ENCODE results near the gene E2F8.

Gene E2F8

DNA sequence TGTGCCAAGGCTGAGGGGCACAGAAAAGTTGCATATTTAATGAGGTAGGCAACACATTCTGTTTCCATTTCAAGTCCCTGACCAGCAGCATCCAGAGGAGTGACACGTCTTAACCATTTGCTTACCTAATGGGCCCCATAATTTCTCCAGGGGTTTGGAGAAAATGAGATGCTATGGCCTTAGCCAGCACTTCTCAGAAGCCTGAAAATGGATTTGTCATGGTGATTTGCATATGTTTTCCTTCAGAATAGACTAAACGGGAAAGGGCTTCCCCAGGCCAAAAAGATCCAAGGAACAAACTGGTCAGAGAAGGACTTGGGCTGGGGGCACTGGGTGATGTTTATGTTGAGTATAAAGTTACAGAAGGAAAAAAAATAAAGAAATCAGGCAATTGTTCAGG is 55.7 kb downstream of the E2F8 start:
- no peak for DNase-seq

DNA sequence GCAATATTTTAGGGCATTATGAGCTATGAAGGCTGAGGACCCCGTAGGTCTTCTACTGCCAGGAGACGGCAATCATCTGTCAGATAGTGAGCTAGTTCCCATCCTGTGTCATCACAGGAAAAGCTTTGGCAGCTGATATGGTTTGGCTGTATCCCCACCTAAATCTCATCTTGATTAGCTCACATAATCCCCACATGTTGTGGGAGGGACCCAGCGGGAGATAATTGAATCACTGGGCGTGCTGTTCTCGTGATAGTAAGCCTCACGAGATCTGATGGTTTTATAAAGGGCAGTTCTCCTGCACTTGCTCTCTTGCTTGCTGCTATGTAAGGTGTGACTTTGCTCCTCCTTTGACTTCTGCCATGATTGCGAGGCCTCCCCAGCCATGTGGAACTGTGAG is 57.1 kb downstream of the E2F8 start:
- no peak for DNase-seq

DNA sequence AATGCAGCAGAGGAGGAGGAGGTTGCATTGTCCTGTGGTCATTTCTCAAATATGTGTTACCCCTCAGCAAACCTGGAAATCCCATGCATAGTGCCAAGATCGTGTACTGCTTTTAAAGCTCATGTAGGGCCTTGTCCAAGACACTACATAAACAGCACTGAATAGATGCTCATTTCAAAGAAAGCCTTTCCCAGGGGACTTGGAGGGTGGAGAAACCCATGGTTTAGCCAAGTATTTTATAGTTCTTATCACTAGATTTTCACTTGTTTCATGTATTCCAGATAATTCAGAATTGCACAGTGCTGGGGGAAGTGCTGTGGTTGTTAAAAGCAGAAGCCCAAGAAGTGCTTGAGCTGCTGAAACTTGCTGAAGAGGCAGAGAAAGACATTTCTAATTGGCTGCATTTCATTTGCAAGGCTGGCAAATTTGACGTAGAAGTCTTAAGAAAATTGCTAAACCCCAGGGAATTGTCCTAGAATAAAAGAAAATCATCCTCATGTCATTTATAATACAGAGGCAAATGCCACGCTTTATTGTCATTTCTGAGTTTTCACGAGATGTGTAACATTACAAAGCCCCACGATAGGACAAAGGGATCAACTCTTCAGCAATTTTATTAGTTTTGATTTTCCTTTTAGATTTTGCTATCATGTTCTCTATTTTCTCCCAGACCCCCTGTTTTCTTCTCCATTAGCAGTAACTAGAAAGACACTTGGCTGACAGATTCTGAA is 59.0 kb downstream of the E2F8 start:
- no peak for DNase-seq

DNA sequence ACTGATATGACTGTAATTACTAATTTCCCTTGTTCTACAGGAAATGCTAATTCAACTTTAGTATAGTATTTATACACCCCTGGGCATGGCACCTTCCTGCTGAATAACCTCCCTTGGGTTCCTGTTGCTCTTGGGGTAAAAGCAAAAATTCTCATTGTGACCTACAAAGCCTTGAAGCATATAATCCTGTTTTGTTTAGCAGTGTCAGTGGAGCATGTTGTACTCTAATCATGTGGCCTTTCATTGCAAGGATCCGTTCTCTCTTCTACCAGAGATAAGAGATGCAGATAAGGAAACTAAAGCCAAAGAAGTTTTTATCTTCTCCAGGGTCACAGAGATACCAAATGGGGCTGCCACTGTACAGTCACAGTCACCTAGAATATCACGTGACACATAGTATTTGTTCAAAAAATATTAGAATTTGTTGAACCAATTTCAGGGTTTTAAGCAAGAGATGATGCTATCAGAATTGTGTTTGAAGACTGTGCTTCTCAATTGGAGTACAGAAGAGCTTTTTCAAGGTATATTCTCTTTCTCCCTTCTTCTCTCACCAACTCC is 64.0 kb downstream of the E2F8 start:
- DNase-seq: no peak
